Measurements from ENCODE around the gene ALAD. TPM values are rescaled to one million over a fixed set of nuclear protein-coding genes. Genes with fewer than 3 reads are reported as not detected.
"Not testable (repeated sequence)": the region's sequence is repeated elsewhere in the genome, so short reads cannot be mapped to it uniquely, and the experiment has no call there.

Gene ALAD
- polyA plus RNA-seq, 1 experiment: 11.8 TPM

DNA sequence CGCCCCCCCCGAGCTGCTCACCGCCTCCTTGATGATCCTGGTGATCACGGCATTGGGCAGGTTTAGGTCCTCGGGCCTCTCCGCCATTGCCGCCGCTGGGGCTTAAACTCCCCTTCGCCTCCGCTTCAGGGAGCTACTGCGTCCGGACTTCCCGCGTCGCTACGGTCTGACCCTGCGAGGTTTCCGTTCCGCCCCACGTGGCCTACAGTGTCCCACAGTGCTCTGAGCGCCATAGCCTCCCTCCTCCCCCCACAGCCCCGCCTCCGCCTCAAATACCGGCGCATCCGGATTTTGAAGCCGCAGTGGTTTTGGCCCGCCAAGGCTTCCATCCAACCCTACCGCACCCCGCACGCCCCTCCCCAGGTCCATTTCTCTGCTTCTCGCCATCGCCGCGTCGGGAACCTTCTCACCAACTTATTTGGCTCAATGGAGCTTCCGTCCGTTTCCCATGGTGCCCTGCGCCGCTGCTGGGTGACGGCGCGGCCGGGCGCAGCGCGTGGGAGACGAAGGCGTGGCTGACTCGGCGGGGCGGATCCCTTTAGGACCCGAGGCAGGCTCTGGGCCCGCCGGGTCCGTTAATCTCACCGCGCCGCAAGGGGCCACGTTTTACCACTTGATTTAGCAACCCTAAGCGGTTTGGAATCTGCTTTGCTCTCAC, 9.3 kb upstream of the ALAD start, which contains the start of the genes C9orf43 and POLE3:
C9orf43 (plus strand) TSS at position 541 of the 658 bp plus-strand sequence. CDS start 2,747 bp downstream, outside the sequence.
POLE3 (minus strand) TSS at position 469 of the 658 bp plus-strand sequence; CDS start at position 87, 382 bp downstream.
- TF ChIP-seq, protein P1, sequence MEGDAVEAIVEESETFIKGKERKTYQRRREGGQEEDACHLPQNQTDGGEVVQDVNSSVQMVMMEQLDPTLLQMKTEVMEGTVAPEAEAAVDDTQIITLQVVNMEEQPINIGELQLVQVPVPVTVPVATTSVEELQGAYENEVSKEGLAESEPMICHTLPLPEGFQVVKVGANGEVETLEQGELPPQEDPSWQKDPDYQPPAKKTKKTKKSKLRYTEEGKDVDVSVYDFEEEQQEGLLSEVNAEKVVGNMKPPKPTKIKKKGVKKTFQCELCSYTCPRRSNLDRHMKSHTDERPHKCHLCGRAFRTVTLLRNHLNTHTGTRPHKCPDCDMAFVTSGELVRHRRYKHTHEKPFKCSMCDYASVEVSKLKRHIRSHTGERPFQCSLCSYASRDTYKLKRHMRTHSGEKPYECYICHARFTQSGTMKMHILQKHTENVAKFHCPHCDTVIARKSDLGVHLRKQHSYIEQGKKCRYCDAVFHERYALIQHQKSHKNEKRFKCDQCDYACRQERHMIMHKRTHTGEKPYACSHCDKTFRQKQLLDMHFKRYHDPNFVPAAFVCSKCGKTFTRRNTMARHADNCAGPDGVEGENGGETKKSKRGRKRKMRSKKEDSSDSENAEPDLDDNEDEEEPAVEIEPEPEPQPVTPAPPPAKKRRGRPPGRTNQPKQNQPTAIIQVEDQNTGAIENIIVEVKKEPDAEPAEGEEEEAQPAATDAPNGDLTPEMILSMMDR (IDR thresholded peaks at IDR 0.05; ENCODE audit: low read depth, low read length): no peak
- POLR2A ChIA-PET: interaction anchor here (0.6 to 2.5 kb wide), 28 partner anchors 9 to 916 kb away, joined by 3 to 19 read pairs (median 4); partner anchors contain the start of genes ALAD, CDC26, FKBP15 and HDHD3
- no peaks in the 10 kb centered on the region for H3K27me3 ChIP-seq (ENCODE audit: control insufficient read depth, insufficient read depth, low read length)
- DNase-seq (ENCODE audit: low read depth, low spot score): peak; percentile 86
- peak within 1 kb of the TSS; percentile 97 for H3K4me3 ChIP-seq (ENCODE audit: low read depth, low read length)
- CTCF ChIA-PET: interaction anchor here (0.7 to 5.8 kb wide), 9 partner anchors 9 to 246 kb away, joined by 3 to 40 read pairs (median 4); partner anchors contain the start of genes ALAD, CDC26 and PRPF4
- H3K27ac ChIP-seq (ENCODE audit: low read depth, low read length): peak within 1 kb of the TSS; percentile 98
- no peaks in the 10 kb centered on the region; the same call in 1 of the 2 replicates for H3K9me3 ChIP-seq (ENCODE audit: control insufficient read depth, insufficient read depth, low read length)

DNA sequence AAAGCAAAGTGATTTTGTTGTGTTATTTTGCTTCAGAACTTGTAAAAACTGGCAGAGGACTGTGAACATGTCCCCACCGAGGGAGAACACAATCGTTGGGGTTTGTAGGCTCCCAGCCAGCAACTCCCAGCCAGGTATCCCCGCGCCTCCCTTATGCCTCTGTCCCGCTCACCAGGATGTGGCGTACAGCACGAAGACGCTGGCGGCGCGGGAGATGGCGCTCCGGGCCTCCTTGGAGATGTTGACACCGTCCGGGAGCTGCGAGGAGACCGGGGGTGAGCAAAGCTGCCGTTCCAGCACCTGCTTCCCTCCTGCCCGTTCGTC, 8.8 kb upstream of the ALAD start:
- Histone ChIP-seq H3K4me3 (ENCODE audit: low read depth, low read length) (peak overlapping the region; percentile 97), H3K9me3 (ENCODE audit: control insufficient read depth, insufficient read depth, low read length) (no peaks in the 10 kb centered on the region; the same call in 1 of the 2 replicates), H3K27ac (ENCODE audit: low read depth, low read length) (peak overlapping the region; percentile 98), H3K27me3 (ENCODE audit: control insufficient read depth, insufficient read depth, low read length) (no peaks in the 10 kb centered on the region)
- no peak for DNase-seq (ENCODE audit: low read depth, low spot score)
- TF ChIP-seq, protein P1 (IDR thresholded peaks at IDR 0.05; ENCODE audit: low read depth, low read length): no peak
- ChIA-PET CTCF (interaction anchor here (0.7 to 5.8 kb wide), 9 partner anchors 9 to 246 kb away, joined by 3 to 40 read pairs (median 4); partner anchors contain the start of genes ALAD, CDC26 and PRPF4), POLR2A (interaction anchor here (0.6 to 2.5 kb wide), 27 partner anchors 9 to 916 kb away, joined by 3 to 19 read pairs (median 4); partner anchors contain the start of genes ALAD, CDC26, FKBP15 and HDHD3)

DNA sequence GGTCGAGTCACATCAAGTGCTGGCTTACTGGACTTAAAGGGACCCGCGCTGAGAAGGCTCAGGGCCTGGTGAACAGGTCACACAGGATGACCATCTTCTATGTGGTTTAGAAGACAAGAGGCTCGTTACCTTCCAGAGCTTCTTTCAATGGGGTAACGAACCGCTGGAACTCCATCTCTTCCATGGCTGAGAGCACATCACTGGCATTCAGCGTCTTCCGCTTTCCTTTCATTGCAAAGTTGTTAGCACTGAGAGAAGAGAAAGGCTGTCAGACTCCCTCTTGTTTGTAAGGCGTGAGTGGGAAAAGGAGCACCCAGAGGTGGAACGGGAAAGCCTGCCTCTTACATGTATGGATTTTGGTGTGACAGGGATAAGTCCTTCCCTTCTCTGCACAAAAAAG, 8.4 kb upstream of the ALAD start:
- CTCF ChIA-PET: interaction anchor here (0.8 to 5.8 kb wide), 8 partner anchors 8 to 246 kb away, joined by 3 to 40 read pairs (median 4); partner anchors contain the start of genes ALAD, CDC26 and PRPF4
- no peaks in the 10 kb centered on the region for H3K27me3 ChIP-seq (ENCODE audit: control insufficient read depth, insufficient read depth, low read length)
- H3K9me3 ChIP-seq (ENCODE audit: control insufficient read depth, insufficient read depth, low read length): no peaks in the 10 kb centered on the region; the same call in 1 of the 2 replicates
- TF ChIP-seq, protein P1 (IDR thresholded peaks at IDR 0.05; ENCODE audit: low read depth, low read length): no peak
- peak overlapping the region; percentile 97 for H3K4me3 ChIP-seq (ENCODE audit: low read depth, low read length)
- POLR2A ChIA-PET: interaction anchor here (0.9 to 2.5 kb wide), 15 partner anchors 10 to 266 kb away, joined by 3 to 19 read pairs (median 4); partner anchors contain the start of genes ALAD, CDC26, FKBP15 and HDHD3
- H3K27ac ChIP-seq (ENCODE audit: low read depth, low read length): peak overlapping the region; percentile 98
- DNase-seq (ENCODE audit: low read depth, low spot score): no peak

DNA sequence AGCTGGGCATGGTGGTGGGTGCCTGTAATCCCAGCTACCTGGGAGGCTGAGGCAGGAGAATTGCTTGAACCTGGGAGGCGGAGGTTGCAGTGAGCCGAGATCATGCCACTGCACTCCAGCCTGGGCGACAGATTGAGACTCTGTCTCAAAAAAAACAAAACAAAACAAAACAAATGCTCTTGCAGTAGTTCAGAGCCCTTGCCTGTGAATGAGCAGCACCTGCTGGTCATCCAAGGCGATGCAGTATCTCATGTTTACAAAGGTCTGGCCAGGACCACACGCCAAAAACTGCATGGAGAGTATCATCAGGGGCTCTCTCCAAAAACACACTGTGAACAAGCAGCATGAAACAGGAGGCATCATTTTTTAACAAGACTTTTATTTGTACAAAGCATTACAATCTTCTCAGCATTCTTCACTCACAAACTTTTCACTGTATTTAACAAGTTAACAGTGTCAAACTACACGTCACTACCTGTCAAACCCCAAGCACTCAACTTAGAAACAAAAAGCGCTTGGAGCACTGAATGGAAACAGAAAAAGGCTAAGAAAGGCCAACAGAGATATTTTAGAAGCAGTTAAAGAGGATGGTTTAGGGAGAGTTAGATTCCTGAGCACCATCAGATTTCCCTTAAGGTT, 5.9 kb upstream of the ALAD start:
- CTCF ChIA-PET: interaction anchor here (0.5 to 5.8 kb wide), 7 partner anchors 10 to 251 kb away, joined by 3 to 40 read pairs (median 4); partner anchors contain the start of genes CDC26 and PRPF4
- TF ChIP-seq, protein P1 (IDR thresholded peaks at IDR 0.05; ENCODE audit: low read depth, low read length): peak; percentile 89
- DNase-seq (ENCODE audit: low read depth, low spot score): peak; percentile 46
- H3K27ac ChIP-seq (ENCODE audit: low read depth, low read length); POLR2A ChIA-PET; H3K9me3 ChIP-seq (ENCODE audit: control insufficient read depth, insufficient read depth, low read length); H3K27me3 ChIP-seq (ENCODE audit: control insufficient read depth, insufficient read depth, low read length); H3K4me3 ChIP-seq (ENCODE audit: low read depth, low read length): not testable (repeated sequence)

DNA sequence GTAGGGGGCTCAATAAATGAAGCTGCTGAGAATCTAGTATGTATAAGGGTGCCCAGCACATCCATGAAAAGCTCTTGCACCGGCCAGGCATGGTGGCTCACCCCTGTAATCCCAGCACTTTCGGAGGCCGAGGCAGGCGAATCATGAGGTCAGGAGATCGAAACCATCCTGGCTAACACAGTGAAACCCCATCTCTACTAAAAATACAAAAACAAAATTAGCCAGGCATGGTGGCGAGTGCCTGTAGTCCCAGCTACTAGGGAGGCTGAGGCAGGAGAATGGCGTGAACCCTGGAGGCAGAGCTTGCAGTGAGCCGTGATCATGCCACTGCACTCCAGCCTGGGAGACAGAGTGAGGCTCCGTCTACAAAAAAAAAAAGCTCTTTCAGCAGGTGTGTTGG, 5.3 kb upstream of the ALAD start:
- not testable (repeated sequence) for H3K4me3 ChIP-seq (ENCODE audit: low read depth, low read length); H3K27me3 ChIP-seq (ENCODE audit: control insufficient read depth, insufficient read depth, low read length); H3K27ac ChIP-seq (ENCODE audit: low read depth, low read length); H3K9me3 ChIP-seq (ENCODE audit: control insufficient read depth, insufficient read depth, low read length); DNase-seq (ENCODE audit: low read depth, low spot score)
- ChIA-PET POLR2A (interaction anchor here (0.6 kb wide), 1 partner anchor 134 kb away, joined by 3 read pairs; no protein-coding TSS in a partner anchor), CTCF (interaction anchor here (0.5 to 5.8 kb wide), 7 partner anchors 10 to 252 kb away, joined by 3 to 40 read pairs (median 4); partner anchors contain the start of genes CDC26 and PRPF4)
